COLO668 (cell line): Measurements from ENCODE around the gene OR10AD1.

Experiments
- DNase-seq: peaks from one replicate; lab custom pipeline; 2025; ENCODE audit not compliant: unreplicated experiment; lab: John Stamatoyannopoulos, UW

The OR10AD1 gene

DNA sequence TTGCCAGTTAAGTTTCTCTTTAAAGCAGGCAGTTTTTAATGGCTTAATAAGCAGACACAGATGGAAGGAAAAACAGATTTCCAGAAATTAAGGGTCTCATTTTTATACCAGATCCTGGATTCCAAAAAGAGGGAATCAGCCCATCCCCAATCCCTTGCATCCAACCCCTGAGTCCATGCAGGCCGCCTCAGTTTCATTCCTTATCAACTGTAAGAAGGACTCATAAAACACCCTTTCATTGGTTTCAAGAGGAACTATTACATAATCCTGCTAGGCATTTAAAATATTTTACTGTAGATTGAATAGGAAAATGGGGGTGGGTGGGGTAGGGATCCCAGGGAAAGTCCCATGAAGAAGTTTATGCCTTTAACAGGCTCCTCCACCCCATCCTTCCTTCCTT is 10.2 kb downstream of the OR10AD1 start:
- no peak for DNase-seq

DNA sequence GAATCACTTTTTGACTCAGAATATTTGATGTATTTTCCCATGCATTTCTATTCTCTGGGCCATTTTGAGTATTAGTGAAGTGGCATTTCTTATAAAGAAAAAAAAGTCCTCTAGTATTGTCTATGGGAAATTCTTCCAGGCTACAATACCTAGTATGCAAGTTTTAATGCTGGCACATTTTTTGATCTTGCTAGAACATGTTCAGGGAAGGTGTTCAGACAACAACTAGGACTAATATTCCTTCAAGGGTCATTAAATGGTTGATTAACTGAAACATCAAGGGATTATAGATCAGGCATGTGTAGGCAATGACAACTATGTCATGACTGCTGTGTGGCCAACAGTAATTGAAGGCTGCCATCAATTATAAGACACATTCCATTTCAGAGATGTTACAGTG is 12.0 kb downstream of the OR10AD1 start:
- DNase-seq, result no peak

DNA sequence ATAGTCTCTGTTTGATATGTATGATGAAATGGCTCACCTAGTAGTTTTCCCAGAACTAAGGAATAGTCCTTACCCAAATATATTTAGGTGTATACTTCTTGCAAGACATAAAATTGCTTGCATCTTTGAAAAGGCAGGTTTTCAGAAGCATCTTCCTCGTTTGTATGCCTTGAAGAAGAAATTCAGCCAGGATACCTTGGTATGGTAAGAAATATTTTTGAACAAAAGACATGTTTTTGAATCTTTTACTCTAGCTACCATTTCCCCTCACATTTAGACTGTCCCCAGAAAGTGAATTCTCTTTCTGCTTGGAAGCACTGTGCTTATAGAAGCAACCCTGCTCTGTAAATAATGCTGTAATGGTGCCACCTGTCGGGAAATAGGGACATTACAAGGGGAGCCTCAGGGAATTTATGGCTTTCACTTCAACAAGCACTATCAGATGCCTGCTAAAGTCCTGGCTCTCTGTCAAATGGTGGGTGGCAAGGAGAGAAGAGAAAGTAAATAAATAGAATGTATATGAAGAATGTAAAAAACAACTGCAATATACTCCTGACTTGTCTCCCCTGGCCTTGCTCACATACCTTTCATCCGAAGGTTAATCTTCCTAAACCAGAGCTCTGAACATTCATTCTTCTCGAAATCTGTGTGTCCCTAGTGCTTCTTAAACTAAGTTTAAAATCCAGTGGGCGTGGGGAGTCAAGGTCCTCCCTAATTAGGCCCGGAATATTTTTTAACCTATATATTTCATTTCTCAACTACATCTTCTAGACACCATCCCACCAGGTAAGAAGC is 13.6 kb downstream of the OR10AD1 start:
- DNase-seq, result peak; percentile 33

DNA sequence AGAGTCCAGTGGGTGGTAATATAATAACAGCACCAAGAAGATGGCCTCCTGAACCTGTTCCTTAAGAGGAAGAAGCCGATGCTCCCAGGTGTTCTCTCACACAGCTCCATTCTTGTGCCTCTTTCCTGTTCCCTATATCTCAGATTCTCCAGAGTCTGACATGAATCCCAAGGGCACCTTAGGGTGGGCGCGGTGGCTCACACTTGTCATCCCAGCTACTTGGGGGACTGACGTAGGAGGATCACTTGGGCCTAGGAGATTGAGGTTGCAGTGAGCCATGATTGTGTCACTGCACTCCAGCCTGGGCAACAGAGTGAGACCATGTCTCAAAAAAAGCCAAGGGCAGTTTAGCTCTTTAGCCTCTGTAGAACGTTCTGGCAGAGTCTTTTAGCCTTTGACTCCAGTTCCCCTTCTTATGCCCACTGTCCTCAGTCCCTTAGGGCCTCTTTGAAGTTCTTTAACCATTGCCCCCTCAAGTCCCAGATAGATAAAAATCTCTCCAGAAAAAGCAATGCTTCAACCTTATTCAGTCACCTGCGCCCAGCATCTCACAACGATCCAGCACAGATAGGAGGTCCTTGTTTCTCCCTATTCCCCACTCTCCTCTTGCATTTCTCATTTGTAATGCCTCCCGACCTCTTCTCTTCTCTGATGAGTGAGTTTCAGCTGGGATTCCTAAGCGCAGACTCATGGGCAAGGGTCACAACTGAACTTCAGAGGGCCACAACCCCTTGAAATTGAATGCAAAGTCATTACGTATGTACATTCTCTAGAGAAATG is 15.0 kb downstream of the OR10AD1 start:
- no peak for DNase-seq

DNA sequence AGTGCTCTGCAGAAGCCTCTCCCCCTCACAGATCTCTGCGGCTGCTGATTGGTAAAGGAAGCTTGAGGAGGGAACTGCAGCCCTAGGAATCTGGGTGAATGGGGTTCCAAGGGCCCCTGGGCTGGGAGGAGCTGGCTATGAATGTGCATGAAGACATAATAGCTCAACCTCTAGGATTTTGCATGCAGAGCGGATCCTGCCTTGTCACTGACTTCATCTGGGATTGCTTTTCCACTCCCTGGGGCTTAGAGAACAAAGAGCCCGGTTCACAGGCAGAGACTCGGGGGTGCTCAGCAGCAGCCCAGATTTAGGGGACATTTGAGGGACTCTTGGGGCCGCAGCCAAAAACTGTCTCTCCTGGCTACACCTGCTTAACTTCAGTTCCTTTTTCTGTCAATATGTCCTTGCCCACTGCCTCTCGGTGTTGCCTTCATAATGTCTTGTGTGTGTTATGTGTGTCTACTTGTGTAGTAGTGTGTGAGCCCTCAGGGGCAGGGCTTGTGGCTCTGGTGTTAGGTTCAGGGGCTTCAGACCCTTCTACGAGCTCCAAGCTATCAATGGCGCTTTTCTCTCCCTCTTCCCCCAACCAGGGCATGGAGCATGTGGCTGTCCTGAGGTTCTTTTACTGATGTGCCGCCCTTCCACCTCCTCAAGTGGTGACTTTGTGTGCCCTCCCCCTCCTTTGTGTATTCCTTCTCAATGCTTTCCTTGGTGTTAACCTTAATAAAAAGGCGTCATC is 17.7 kb downstream of the OR10AD1 start:
- DNase-seq, result no peak

DNA sequence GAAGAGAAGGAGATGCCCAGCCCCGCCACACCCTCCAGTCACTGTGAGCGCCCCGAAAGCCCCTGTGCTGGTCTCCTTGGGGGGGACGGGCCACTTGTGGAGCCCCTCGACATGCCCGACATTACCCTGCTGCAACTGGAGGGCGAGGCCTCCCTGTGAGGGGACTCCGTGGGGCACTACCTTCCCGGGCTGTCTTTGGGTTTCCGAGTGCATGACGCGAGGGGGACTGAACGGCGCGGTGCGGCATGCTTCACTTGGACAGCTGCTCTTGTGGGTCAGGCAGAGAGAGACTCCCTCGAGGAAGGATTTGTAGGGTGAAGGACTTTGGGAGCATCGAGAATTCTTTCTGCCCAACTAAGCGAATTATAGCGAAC is 18.6 kb downstream of the OR10AD1 start:
- DNase-seq, result no peak

DNA sequence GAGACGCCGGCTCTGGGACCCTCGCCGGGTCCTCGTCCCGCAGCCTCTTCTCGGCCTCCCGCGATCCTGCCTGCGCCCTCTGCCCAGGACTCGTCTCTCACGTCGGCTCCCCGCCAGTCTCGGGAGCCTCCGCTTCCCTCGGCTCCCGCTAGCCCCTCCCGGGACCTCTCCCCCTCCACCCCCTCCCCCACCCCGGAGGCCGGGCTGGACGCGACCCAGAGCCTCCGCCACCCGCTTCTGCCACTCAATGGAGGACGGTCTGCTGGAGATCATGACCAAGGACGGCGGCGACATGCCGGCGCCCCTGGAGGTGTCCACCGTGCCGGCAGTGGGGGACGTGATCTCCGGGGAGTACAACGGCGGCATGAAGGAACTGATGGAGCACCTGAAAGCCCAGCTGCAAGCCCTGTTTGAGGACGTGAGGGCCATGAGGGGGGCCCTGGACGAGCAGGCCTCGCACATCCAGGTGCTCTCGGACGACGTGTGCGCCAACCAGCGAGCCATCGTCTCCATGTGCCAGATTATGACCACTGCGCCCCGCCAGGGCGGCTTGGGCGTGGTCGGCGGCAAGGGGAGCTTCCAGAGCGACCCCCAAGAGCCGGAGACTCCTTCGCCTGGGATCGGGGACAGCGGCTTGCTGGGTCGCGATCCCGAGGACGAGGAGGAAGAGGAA is 19.1 kb downstream of the OR10AD1 start:
- DNase-seq, result no peak

DNA sequence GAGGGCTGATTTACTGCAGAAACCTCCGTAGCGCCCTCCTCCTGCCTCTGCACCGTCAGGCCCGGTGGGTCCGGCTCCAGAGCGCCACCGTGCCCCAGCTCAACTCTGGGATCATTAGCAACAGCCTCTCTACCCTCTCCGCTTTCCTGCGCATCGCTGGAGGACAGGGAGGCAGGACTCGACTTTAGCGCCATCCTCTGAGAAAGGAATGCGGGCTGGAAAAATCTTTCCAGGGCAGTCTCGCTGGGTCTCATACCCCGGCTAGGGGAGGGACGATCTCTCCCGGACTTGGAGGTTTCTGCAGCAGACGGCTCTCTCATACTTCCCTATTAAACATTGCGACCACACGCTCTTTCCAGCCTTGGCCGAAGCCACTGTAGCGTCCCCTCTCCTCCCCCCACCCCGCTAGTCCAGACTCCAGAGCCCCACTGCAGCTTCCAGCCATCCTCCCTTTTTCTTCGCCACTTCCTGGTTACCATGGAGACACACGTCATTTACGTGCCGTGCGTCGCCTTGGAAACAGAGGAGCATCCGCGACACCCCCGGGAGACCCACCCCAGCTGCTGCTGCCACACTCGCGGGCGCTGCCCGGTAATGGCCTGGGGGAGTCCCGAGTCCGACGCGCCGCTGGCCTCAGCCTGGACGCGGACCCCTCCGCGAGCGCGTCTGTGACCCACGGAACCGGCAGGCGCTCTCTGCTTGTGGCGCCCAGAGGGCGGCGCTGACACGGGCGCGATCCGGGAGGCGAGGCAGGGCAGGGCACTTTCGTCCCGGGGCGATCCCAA is 19.8 kb downstream of the OR10AD1 start, which contains the start of gene CCDC184:
TSS of gene CCDC184 (plus strand) at position 554 of the 785 bp plus-strand sequence. CDS start 479 bp downstream, outside the sequence.
- peak; percentile 55 for DNase-seq

DNA sequence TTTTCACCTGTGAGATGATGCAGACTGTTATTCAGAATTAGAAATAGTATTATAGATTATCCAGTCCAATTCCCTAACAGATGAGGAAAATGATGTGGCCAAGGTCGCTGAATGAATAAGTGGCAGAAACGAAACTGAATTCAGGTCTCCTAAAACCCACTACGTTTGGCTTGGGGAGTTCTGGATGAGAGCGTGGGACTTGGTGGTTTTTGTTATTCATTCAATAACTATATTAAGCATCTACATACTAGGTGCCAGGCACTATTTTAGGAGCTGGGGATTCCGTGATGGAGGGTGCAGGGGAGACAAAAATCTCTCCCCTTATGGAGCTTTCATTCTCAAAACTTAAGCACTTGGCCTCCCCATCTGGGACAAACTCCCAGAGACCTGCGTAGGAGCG is 20.5 kb downstream of the OR10AD1 start:
- DNase-seq, result no peak

DNA sequence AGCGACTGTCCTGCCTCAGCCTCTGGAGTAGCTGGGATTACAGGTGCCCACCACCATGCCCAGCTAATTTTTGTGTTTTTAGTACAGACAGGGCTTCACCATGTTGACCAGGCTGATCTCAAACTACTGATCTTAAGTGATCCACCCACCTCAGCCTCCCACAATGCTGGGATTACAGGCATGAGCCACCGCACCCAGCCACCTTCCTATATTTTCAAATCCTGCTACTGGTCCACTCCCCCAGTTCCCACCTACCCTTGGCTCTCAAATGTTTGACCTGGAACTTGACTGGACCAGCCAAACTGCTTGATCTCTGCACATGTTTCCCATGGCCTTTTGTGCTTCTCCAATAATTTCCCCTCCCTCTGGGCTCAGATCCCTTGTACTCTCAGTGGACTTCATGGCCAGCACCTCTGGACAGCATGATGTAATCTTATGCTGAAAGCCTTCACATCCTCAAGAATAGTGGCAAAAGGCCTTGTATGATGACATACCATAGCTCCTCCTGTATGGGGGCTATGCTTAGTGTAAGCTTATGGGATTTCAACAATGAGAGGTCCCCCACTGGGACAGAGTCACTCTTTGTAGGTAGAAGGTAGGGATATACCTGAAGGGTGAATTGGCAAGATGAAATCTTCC is 22.1 kb downstream of the OR10AD1 start:
- DNase-seq, result no peak

DNA sequence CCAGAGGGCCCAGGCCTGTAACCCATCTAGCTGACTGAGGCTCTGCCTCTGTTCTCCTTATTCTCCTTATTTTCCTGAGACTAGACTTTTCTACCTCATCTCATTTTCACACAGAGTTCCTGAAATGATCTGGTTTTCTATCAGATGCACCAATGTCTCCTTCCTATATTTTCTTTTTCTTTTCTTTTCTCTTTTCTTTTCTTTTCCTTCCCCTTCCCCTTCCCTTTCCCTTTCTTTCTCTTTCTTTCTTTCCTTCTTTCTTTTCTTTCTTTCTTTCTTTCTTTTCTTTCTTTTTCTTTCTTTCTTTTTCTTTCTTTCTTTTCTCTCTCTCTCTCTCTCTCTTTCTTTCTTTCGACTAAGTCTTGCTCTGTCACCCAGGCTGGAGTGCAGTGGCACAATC is 22.7 kb downstream of the OR10AD1 start:
- DNase-seq, result no peak

DNA sequence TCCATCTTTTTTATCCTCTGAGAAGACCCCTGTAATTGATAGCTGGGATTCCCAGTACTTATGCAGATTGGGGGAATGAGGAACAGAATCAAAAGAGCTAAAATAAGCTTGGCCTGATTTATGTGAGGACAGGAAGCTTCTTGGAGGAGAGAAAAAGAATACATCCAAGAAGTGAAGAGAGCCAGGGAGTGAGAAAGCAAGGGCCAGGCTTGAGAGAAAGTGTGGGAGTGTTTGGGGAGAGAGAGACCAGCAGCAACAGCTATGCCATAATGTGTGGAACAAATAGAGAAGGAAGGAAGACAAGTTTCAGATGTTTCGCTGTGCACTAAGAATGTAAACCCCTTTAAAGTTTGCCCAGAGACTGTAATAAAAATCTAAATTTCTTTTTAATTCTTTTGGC is 23.6 kb downstream of the OR10AD1 start:
- DNase-seq, result no peak

DNA sequence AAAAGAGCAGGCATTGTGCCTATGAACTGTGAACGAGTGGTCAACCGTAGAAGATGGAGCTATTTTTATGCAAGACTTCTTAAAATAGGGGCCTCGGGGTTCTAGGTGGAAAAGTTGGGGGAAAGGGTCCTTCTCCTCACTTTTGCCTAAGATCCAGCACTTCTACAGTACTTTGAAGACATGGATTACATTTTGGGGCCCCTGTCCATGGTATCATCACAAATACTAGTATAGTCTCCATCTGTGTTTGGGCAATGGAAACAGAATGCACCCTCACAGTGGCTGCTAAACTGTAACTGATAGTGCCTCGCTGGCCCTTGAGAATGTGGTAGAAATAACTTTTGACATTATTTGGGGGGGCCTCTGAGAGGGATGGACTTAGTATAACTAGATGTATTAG is 25.1 kb downstream of the OR10AD1 start:
- no peak for DNase-seq

DNA sequence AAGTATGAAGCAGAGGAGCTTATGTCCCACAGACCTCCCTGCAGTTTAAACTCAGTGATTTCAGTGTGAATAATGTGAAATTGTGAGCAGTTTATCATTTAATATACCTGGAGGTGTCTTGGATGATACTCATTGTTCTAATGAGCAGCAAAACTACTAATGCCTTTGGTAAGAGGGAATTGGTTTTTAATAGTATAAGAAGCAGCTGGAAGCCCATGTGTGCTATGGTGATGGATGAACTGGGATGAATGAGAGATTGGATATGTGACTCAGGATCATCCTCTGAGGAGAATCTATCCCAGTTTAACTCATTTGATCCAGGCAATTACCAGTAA is 26.7 kb downstream of the OR10AD1 start:
- DNase-seq, result no peak

DNA sequence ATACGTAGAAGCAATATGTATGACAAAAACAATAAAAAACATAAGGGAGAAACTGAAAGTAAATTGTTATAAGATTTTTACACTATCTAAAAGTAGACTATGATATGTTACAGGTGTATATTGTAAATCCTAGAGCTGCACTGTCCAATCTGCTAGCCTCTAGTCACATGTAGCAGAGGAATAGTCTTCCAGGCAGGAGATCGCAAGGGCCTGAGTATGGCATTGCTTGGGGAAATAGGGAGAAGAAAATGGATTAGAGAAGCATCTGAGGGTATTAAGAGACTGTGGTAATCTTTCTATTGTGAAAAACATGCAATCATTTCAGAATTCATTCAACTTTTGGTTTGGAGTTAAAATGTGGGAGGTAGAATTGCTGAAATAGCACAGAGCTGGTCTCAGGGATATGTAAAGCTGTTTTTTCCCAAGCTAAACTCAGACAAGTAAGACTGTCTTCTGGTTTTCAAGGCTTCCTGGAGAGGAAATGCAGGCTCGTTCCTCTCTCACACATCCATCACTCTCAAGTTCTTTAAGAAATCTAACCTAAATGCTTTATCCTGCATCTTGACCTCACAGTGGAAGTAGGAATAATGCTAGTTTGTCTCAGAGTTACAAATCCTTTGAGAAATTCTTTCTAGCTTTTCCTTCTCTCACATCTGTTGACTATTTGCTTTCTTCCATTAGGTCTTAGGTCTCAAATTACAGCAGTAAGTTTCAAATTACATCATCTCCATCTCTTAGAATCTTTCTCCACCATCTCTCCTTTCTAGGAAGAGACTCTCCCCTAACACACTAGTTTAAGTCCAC is 27.3 kb downstream of the OR10AD1 start:
- no peak for DNase-seq

DNA sequence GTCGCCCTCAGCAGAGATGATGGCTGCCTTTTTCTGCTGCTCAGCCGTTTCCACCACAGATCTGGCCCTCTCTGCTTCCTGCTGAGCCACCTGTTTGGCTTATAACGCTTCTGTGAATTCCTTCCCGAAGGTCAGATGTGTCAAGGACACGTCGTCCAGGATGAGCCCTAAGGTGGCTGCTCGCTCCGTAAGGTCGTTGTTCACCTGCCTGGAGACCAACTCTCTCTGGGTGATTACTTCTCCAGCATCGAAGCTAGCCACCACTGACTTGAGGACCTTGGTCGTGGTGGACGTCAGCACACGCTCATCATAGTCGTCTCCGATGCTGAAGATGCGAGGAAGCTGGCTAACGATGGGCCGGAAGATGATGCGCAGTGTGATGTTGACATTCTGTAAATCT is 34.1 kb downstream of the OR10AD1 start:
- no peak for DNase-seq

DNA sequence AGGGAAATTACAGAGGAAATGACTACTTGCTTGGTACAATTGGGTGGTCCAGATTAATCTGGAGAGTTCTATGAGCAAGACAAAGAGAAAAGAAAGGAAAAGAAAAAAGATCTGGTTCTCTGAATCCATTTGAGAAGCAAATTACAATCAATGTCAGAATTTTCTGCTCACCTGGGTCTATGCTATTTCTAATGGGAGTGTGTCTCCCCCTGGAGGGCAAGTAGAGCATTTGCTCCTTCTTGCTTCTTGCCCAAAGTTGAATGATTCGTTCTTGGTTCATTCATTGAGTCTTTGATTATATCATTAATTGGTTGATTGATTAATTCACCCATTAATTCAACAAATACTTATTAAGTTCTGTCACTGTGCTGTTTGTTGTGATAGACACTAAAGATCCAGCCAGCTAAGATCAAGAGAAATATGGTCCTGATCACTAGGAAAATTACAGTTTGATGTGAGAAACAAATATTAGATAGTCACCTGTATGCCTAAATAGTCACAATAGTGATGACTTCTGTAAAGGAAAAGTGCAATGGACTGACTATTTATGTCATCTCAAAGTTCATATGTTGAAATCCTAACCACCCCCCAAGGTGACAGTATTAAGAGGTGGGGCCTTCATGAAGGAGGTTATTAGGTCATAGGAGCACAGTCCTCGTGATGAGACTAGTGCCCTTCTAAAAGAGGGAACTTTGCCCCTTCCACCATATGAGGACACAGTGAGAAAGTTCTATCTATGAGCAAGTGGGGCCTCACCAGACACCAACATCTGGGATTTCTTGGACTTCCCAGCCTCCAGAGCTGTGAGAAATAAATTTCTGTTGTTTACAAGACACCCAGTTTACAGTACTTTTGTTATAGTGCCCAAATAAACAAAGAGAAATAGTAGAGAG is 37.8 kb downstream of the OR10AD1 start:
- DNase-seq, result peak; percentile 5

DNA sequence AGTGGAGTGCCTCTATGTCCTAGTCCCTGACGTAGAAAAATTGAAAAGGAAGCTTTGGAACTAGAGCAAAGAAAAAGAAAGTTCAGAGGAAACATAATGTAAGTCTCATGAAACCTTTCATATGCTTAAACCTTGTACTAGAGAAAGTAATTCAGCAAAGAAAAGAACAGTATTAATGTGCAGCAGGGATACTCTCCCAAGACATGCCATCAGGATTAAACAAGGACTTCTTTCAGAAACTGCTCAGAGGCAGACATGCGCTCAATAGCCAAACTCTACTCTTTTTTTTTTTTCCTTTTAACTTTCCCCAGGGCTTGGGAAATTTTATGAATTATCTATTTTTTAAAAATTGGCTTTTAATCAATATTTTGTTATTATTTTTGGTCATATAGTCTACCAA is 38.6 kb downstream of the OR10AD1 start:
- no peak for DNase-seq
